H1 (cell line): ENCODE results near the gene HOGA1. TPM values are rescaled to one million over a fixed set of nuclear protein-coding genes. Genes with fewer than 3 reads are reported as not detected.

ENCODE experiments used
- RAD21 ChIP-seq, 2 experiments: IDR thresholded peaks in 1 of 2; conservative IDR thresholded peaks in 1 of 2; 2 replicates each; pipeline ENCODE4 v1.6.1; 2011; ENCODE audit warnings: low read depth in 2 of 2, low read length in 2 of 2, improper control_type of control experiment in 1 of 2, inconsistent platforms in 1 of 2, mild to moderate bottlenecking in 1 of 2, moderate library complexity in 1 of 2
- polyA plus RNA-seq, 7 experiments: library from polyadenylated mRNA; depleted of rRNA in 3 of 7; stranded (reverse) in 5 of 7; unstranded in 2 of 7; fragments of >200 nt in 5 of 7; fragments of 200-250 nt in 2 of 7; gene quantifications; 1 replicate in 5 of 7; 2 replicates in 1 of 7; 4 replicates in 1 of 7; pipeline versions ENCODE4 v1.2.1 to v1.2.3, GENCODE V29; 2011 to 2013; ENCODE audit warnings: missing spikeins in 2 of 7, mixed read lengths in 2 of 7
- total RNA-seq: library from RNA; stranded (reverse); fragmentation: NEBNext Ultra II Directional; extraction: Animal tissue kit (Norgen Biotek cat#: 25700); gene quantifications from 2 replicates; pipeline ENCODE4 v1.2.1, GENCODE V29; 2021

The HOGA1 gene
- total and polyA plus RNA-seq, 2 of the 8 experiments (the other 6 are each of a cell fraction or from before 2014, with no cell fraction given), result 0.28 to 1.00 TPM

GRCh38 chr10:97540669-97541500 is 43.3 kb upstream of the HOGA1 start (continued):
- peak; percentile 23 to 45; a peak in 2 of 4 replicates for TF ChIP-seq RAD21 (IDR thresholded peaks at IDR 0.05 in 1 of 2, conservative IDR thresholded peaks at IDR 0.05 in 1 of 2; ENCODE audit: low read depth in 2 of 2, low read length in 2 of 2)
